T-helper 22 cell (primary cell): ENCODE measurements around the gene EDAR.

Source experiments
- DNase-seq: peaks from one replicate; pipeline ENCODE4 v3.0.0-alpha.2; 2020; ENCODE audit warnings: low read depth

EDAR gene

DNA sequence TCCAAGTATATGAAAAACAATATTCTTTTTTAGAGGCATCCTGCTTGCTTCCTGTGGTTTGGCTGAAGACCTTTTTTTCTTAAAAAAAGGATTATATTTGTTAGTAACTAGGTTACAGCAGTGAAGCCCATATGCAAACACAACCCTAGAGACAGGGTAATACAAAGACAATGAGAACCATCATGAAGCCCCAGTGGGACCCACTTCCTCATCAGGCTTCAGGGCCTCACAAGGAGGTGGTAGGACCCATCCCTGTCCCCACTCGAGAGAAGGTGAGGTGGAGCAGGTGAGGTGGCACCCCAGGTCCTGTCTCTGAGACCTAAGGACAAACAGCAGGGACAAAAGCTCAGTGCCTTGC is 80.3 kb downstream of the EDAR start:
- DNase-seq = no peak

DNA sequence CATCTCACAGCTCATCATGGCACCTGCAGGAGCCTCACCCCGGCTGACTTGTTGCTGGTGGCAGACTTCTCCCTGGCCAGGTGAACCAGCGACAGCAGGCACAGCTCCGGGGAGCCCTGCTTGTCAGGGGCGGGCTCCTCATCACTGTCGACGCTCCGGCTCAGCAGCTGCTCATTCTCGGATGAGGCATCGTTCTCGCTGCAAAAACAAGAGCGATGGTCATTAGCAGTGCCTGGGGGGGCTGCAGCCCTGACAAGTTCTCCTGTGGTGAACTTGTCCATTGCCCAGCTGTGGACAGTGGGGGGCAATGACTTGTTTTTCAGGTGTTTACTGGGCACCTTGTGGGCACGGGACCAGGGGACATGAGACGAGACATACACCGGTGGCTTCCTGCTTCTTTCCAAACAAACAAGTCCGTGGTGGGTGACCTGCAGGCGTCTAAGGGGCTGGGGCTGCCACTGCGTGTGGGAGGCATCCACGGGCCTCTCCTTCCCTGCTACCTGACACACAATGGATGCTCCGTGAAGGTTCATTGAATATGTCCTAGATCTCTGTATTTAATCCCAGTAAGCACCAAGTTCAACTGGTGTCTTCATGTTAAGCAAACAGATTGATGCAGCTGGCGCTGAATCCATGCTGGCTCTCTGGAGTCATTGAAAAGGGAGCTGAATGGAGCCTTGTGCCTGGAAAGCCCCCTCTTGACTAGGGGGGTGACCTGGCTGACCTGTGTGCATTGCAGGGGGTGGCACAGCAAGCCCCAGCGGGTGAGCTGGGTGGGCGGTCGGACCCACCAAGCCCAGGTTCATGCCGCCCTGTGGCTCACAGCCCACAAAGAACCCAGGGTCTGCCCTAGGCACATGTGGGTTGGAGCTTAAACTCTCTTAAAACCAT is 81.0 kb downstream of the EDAR start:
- DNase-seq = no peak

GRCh38 chr2:108906403-108907077 is 82.5 kb downstream of the EDAR start:
- no peak for DNase-seq

DNA sequence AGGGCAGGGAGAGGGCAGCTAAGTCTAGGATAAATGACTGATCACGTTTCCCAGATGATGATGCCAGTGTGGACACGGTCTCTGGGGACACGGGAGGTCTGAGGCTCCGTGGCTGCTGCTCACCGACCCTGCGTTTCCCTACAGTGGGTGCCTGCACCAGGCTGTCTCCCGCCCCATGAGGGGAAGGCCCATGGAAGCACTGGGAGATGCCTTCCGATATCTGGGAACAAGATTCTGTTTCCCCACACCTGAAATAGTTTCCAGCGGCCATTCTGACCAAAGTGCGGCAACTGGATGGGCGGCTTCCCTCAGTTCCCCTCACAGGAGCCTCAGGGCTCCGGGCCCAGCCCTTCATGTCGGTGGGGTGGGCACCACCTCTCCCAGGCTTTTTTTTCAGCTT is 83.1 kb downstream of the EDAR start:
- DNase-seq = no peak

DNA sequence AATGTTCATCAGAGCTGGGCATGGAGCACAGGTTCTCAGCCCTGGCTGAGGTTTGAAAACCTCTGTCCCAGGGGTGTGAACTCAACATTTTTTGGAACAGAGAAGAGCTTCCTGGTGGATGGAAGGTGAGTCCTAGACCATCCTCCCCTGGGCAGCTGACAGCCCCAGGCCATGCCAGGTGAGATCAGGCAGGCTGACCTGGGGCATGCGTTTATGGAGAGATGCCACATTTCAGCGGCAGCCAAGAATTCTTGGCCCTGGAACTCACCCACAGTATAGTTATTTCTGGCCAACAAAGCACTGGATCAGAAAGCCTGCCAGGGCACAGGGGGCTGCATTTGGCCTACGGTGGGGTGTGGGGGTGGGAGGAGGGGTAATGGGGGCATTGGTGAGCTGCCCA is 83.8 kb downstream of the EDAR start:
- DNase-seq = no peak

- DNase-seq = no peak
These were observed 84.3 kb downstream of the EDAR start for GRCh38 chr2:108904680-108905079.

DNA sequence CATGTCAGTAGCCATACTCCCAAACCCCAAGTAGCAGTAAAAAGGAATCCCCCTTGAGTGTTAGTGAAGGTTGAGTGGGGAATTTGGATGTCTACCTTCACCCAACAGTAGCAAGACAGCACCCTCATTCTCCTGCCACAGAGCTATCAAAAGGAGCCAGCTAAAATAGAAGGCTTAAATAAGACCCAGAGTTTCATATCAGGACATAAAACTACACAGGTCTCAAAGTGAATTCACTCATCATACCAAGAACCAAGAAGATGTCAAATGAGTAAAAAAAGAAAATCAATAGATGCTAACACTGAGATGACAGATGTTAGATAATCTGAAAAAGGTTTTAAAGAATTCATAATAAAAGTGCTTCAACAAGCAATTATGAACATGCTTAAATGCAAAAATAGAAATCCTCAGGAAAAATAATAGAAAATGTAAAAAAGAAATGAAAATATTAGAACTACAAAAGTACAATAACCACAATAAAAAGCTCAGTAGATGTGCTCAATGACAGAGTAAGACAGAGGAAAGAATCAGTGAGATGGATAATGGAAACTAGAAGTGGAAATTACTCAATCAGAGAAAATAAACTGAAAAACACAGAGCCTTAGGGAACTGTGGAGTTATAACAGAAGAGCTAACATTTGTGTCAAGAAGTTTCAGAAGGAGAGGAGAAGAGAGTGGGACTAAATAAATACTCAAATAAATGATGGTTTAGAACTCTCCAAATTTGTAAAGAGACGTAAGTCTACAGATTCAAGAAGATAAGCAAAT is 90.5 kb downstream of the EDAR start:
- no peak for DNase-seq

DNA sequence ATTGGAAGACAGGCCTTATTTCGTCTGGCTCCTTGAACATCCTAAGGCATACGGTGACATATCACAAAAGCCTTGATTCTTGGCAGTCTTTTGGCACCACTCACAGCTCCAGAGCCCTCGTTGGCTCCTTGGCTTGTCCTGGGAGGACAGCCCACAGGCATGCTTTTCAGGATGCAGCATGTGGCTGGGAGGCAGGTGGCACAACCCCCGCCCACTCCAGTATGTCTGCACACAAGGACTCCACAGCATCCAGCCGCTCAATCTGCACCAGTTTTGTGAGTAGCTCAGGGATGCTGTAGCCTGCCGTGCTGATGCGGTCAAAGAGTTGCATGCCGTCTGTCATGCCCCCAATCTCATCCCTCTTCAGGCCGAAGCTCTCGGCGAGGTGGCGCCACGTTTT is 92.3 kb downstream of the EDAR start:
- no peak for DNase-seq

- no peak for DNase-seq
These were observed 93.8 kb downstream of the EDAR start for GRCh38 chr2:108895188-108895587.

DNA sequence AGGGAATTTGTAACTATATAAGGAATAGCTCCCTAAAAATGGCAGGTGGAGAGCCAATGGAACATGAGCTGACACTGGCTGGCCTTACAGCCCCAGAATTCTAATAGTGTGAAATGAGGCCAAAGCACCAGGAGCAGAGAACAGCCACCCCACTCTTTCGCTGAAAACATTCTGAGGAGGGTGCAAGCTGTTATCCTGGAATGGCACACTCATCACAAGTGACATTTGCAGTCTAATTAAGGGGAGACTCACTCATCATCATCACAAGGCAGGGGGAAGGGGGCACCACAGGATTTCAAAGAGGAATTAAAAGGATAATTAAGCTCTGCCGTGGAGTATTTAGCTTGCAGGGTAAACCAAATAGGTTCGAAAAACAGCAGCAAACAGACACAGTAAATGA is 94.3 kb downstream of the EDAR start:
- no peak for DNase-seq

DNA sequence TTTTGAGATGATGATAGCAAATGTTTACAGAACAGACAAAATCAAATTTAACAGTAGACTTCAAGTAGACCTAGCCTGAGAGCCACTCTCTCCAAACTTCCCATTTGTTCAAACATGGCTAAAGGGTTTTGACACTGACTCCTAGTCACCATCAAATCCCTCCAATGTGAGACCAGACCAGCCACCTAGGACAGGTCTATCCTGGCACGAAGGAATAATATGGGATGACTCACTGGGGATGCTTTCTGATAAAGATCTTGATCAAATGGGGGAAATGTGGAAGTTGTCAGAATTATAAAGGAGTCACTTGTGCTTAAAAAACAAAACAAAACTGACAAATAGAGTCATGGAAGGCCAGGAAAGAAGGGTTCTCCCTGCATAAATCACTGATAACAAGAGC is 95.7 kb downstream of the EDAR start:
- DNase-seq = no peak

- no peak for DNase-seq
These were observed 99.1 kb downstream of the EDAR start for GRCh38 chr2:108889907-108890306.

- DNase-seq = no peak
These were observed 104.4 kb downstream of the EDAR start for GRCh38 chr2:108884619-108885018.

DNA sequence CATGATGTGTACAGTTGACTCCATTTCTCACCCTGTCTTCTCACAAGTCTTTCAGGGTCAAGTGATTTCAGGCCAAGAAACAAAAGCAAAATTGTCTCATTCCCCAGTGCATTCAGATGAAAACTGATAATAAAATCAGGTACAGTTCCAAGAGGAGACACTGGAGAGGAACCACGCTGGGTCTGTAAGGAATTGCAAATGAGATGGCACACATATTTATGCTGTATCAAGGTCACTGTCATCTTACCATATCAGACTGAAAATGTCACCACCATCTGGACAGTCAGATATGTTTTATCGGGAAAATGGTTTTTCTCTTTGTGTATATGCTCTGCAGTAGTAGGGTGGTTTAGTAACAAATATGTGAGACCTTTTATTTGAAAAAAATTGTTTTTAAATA is 110.7 kb downstream of the EDAR start:
- DNase-seq = no peak

- no peak for DNase-seq
These were observed 111.5 kb downstream of the EDAR start for GRCh38 chr2:108877506-108877905.

DNA sequence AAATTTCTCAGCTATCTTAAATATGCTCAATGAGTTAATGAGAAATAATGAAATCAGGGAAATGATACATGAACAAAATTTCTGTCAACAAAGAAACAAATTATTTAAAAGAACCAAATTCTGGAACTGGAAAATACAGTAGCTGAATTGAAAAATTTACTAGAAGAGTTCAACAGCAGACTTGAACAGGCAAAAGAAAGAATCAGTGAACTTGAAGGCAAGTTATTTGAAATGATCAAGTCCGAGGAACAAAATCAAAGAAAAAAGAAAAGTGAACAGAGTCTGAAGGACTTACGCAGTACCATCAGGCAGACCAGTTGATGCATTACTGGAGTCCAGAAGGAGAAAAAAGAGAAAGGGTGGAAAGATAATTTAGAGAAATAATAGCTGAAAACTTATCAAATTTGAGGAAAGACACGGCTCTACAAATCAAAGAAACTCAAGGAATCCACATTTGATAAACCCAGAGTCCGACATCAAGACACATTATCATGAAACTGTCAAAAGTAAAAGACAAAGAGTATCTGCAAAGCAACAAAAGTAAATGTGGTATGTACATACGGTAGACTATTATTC is 118.9 kb downstream of the EDAR start:
- DNase-seq = no peak

DNA sequence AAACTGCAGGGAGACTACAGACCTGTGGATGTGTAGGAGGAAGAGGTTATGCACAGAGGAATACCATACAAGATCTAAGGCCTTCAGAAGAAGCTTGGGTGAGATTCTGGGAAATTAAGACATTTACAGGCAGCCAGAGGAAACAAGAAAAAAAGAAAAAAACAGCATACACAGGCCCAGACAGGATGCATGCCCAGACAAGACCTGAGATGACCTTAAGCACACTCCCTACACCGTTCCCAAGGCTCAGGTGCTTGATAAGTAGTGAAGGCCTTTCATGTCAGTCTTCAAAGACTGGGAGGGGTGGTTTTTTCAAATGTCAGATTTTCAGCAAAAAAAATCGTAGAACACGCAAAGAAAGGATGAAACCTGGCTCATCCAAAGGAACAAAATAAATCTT is 119.5 kb downstream of the EDAR start:
- no peak for DNase-seq

- no peak for DNase-seq
These were observed 120.1 kb downstream of the EDAR start for GRCh38 chr2:108868911-108869310.

- DNase-seq = no peak
These were observed 123.0 kb downstream of the EDAR start for GRCh38 chr2:108866041-108866440.

GRCh38 chr2:108858894-108859293 is 130.1 kb downstream of the EDAR start:
- no peak for DNase-seq

- no peak for DNase-seq
These were observed 133.8 kb downstream of the EDAR start for GRCh38 chr2:108855194-108855593.

DNA sequence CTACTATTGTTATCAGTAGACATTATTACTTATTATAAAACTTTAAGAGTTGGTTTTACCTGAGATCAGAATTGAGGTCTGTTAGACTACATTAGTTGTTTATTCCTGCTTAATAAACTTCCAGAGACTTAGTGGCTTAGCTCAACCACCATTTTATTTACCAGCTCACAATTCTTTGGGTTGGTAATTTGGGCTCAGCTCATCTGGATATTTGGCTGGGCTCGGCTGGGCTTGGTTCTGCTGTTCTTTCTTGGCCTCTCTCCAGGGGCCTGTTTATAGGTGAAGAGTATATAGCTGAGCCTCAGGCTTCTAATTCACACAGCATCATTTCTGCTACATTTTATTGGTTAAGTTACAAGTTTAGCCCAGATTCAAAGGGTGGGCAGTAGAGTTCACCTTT is 134.5 kb downstream of the EDAR start:
- no peak for DNase-seq

GRCh38 chr2:108853421-108853820 is 135.6 kb downstream of the EDAR start:
- no peak for DNase-seq
